OCI-LY7 (cell line): ENCODE data around the gene OSBPL1A.

Experiments
- CTCF ChIP-seq: fragments of 200-600 bp; sonication (generic); conservative IDR thresholded peaks from 2 replicates; pipeline ENCODE4 v1.5.1; 2014; ENCODE audit warnings: mild to moderate bottlenecking, antibody characterized with exemption, low read length, moderate library complexity, mixed read lengths
- EZH2phosphoT487 ChIP-seq: fragments of 200-600 bp; sonication (generic); IDR thresholded peaks from 2 replicates; pipeline ENCODE4 v1.6.1; 2018; ENCODE audit warnings: low read depth, borderline replicate concordance, mild to moderate bottlenecking, mixed run types, antibody characterized with exemption, low read length, moderate library complexity, mixed read lengths

- TF ChIP-seq EZH2phosphoT487 (no peak), CTCF (no peak)
Measured at GRCh38 chr18:24199372-24199962, 198.2 kb downstream of the OSBPL1A start.
